Fibroblast of skin of scalp (primary cell): ENCODE measurements around the gene COL23A1.

Source experiments
- DNase-seq: peaks from one replicate; pipeline ENCODE4 v3.0.0-alpha.2; 2013

COL23A1 gene

GRCh38 chr5:178531786-178532185 lies 58.4 kb downstream of the COL23A1 start:
- DNase-seq, result no peak

GRCh38 chr5:178530526-178530925 lies 59.7 kb downstream of the COL23A1 start:
- no peak for DNase-seq

- DNase-seq, result peak; percentile 45
These were observed 61.1 kb downstream of the COL23A1 start for GRCh38 chr5:178529080-178529479.

GRCh38 chr5:178527458-178528307 lies 62.5 kb downstream of the COL23A1 start:
- no peak for DNase-seq

- peak; percentile 30 for DNase-seq
These were observed 63.3 kb downstream of the COL23A1 start for GRCh38 chr5:178526773-178527457.

GRCh38 chr5:178525906-178526732 lies 64.1 kb downstream of the COL23A1 start:
- DNase-seq, result no peak

GRCh38 chr5:178524093-178524882 lies 65.9 kb downstream of the COL23A1 start:
- DNase-seq, result no peak

GRCh38 chr5:178522361-178522760 lies 67.8 kb downstream of the COL23A1 start:
- DNase-seq, result no peak

GRCh38 chr5:178520851-178521250 lies 69.3 kb downstream of the COL23A1 start:
- DNase-seq, result no peak

- DNase-seq, result no peak
These were observed 70.4 kb downstream of the COL23A1 start for GRCh38 chr5:178519804-178520203.

- no peak for DNase-seq
These were observed 71.0 kb downstream of the COL23A1 start for GRCh38 chr5:178519155-178519554.

GRCh38 chr5:178516504-178517235 lies 73.5 kb downstream of the COL23A1 start:
- no peak for DNase-seq

GRCh38 chr5:178515776-178516503 lies 74.3 kb downstream of the COL23A1 start:
- no peak for DNase-seq

- DNase-seq, result no peak
These were observed 75.3 kb downstream of the COL23A1 start for GRCh38 chr5:178514851-178515418.

- DNase-seq, result no peak
These were observed 79.0 kb downstream of the COL23A1 start for GRCh38 chr5:178511172-178511571.

- DNase-seq, result no peak
These were observed 80.6 kb downstream of the COL23A1 start for GRCh38 chr5:178509491-178510057.

- no peak for DNase-seq
These were observed 82.9 kb downstream of the COL23A1 start for GRCh38 chr5:178507151-178507932.

- no peak for DNase-seq
These were observed 84.4 kb downstream of the COL23A1 start for GRCh38 chr5:178505639-178506407.
